Gastrocnemius medialis (tissue), 4 donors: ENCODE measurements around the gene ENOPH1. TPM values are rescaled to one million over a fixed set of nuclear protein-coding genes. Genes with fewer than 3 reads are reported as not detected.

Experiments used
- ATAC-seq, 2 donors: fragments of 150-250 bp; one replicate each; pipeline ENCODE4 v1.9.1; 2016
- DNase-seq, 2 donors: peaks; one replicate each; pipeline ENCODE4 v3.0.0-alpha.2; 2019
- H3K27ac ChIP-seq, 4 donors: fragments of 200-600 bp; sonication (generic); 1 replicate in 1 of 4; 2 replicates in 3 of 4; pipeline ENCODE4 v1.5.1; 2016 to 2018; ENCODE audit warnings: mild to moderate bottlenecking in 2 of 4, moderate library complexity in 1 of 4
- H3K27me3 ChIP-seq, 3 donors: fragments of 200-600 bp; sonication (generic) in 2 of 3; 1 replicate in 1 of 3; 2 replicates in 2 of 3; pipeline versions ENCODE4 v1.5.1 to v1.6.0; 2016 to 2019; ENCODE audit warnings: mild to moderate bottlenecking in 1 of 3, moderate library complexity in 1 of 3
- H3K36me3 ChIP-seq, 2 donors: fragments of 200-600 bp; sonication (generic) in 1 of 2; one replicate each; pipeline ENCODE4 v1.5.1; 2017 to 2018
- H3K4me1 ChIP-seq, 2 donors: fragments of 200-600 bp; sonication (generic) in 1 of 2; one replicate each; pipeline ENCODE4 v1.5.1; 2016 to 2017; ENCODE audit warnings: mild to moderate bottlenecking in 2 of 2
- H3K4me3 ChIP-seq, 4 donors: fragments of 200-600 bp; sonication (generic) in 3 of 4; 1 replicate in 1 of 4; 2 replicates in 3 of 4; pipeline ENCODE4 v1.5.1; 2016 to 2019; ENCODE audit warnings: mild to moderate bottlenecking in 2 of 4
- H3K9me3 ChIP-seq, 3 donors: fragments of 200-600 bp; sonication (generic) in 2 of 3; 1 replicate in 1 of 3; 2 replicates in 2 of 3; pipeline ENCODE4 v1.5.1; 2016 to 2019
- CTCF ChIP-seq, 5 experiments: fragments of 450-650 bp in 3 of 5; fragments of 200-600 bp in 2 of 5; sonication (generic) in 2 of 5; IDR thresholded peaks in 4 of 5; conservative IDR thresholded peaks in 1 of 5; 1 replicate in 4 of 5; 2 replicates in 1 of 5; pipeline ENCODE4 v1.5.1; 2016 to 2019; ENCODE audit warnings: antibody characterized with exemption in 5 of 5, mild to moderate bottlenecking in 3 of 5, moderate library complexity in 3 of 5
- POLR2A ChIP-seq, 2 donors: fragments of 450-650 bp; IDR thresholded peaks; one replicate each; pipeline ENCODE4 v1.6.1; 2017; ENCODE audit warnings: antibody characterized with exemption in 2 of 2, mild to moderate bottlenecking in 2 of 2, moderate library complexity in 2 of 2
- in situ Hi-C, 4 donors: fragments of 200-750 bp; cut with MboI; loops; one replicate each; pipeline versions ENCODE4 v1.15.0 to v1.8.0; 2017; ENCODE audit warnings: low sequenced_read_pairs in 4 of 4
- intact Hi-C: fragments of 100-400 bp; cut with DNase I; formaldehyde crosslinking; loops from one replicate; pipeline ENCODE4 v1.15.1; 2023; ENCODE audit warnings: low total_unique reads
- total RNA-seq, 4 donors: library from RNA; depleted of rRNA; stranded (reverse); fragments of >200 nt; gene quantifications; one replicate each; pipeline versions ENCODE4 v1.1.0 to v1.2.3, GENCODE V29; 2016

ENOPH1 gene
- total RNA-seq, 4 donors from 2014 or later, result 7.1 to 15.9 (median 14.8) TPM

- H3K36me3 ChIP-seq, result no peaks in the 10 kb centered on the region
- intact Hi-C loops, result loop anchor here (5.0 kb wide), 1 partner anchor 961 kb away; the partner anchor contains the start of gene RASGEF1B
- TF ChIP-seq CTCF (IDR thresholded peaks at IDR 0.05 in 4 of 5, conservative IDR thresholded peaks at IDR 0.05 in 1 of 5) (no peak), POLR2A (IDR thresholded peaks at IDR 0.05) (no peak)
- DNase-seq (no peak), ATAC-seq (no peak)
- H3K27ac ChIP-seq, result no peak overlapping the region
- no peak overlapping the region for H3K4me3 ChIP-seq
- no peaks in the 10 kb centered on the region for H3K27me3 ChIP-seq
- H3K9me3 ChIP-seq, result no peaks in the 10 kb centered on the region
- in situ Hi-C loops, result loop anchor here in 3 of 4 donors (25.0 kb wide), 3 partner anchors 454 to 1029 kb away; partner anchors contain the start of genes HELQ (in 3 of the 3), MRPS18C (in 3 of the 3), LIN54 (in 1 of the 3) and SEC31A (in 1 of the 3)
- H3K4me1 ChIP-seq, result peaks cover 9 to 13% of the 10 kb centered on the region in 2 donors
Measured at GRCh38 chr4:82433791-82434190, 3.4 kb downstream of the ENOPH1 start.

GRCh38 chr4:82434949-82435348 is 4.6 kb downstream of the ENOPH1 start:
- in situ Hi-C loops (loop anchor here in 3 of 4 donors (25.0 kb wide), 3 partner anchors 452 to 1027 kb away; partner anchors contain the start of genes HELQ (in 3 of the 3), MRPS18C (in 3 of the 3), LIN54 (in 1 of the 3) and SEC31A (in 1 of the 3)), intact Hi-C loops (loop anchor here (5.0 kb wide), 1 partner anchor 963 kb away; the partner anchor contains the start of gene RASGEF1B)
- ATAC-seq (no peak), DNase-seq (no peak)
- H3K4me1 ChIP-seq, result peaks cover 9 to 13% of the 10 kb centered on the region in 2 donors
- no peaks in the 10 kb centered on the region for H3K27me3 ChIP-seq
- H3K36me3 ChIP-seq, result no peaks in the 10 kb centered on the region
- H3K9me3 ChIP-seq, result no peaks in the 10 kb centered on the region
- H3K27ac ChIP-seq, result no peak overlapping the region
- H3K4me3 ChIP-seq, result no peak overlapping the region
- TF ChIP-seq CTCF (IDR thresholded peaks at IDR 0.05 in 4 of 5, conservative IDR thresholded peaks at IDR 0.05 in 1 of 5) (no peak), POLR2A (IDR thresholded peaks at IDR 0.05) (no peak)

GRCh38 chr4:82436130-82436529 is 5.7 kb downstream of the ENOPH1 start:
- Histone ChIP-seq H3K27me3 (no peaks in the 10 kb centered on the region), H3K9me3 (no peaks in the 10 kb centered on the region), H3K36me3 (no peaks in the 10 kb centered on the region), H3K4me3 (no peak overlapping the region), H3K27ac (no peak overlapping the region), H3K4me1 (peaks cover 6 to 9% of the 10 kb centered on the region in 2 donors)
- in situ Hi-C loops (loop anchor here in 3 of 4 donors (25.0 kb wide), 3 partner anchors 451 to 1026 kb away; partner anchors contain the start of genes HELQ (in 3 of the 3), MRPS18C (in 3 of the 3), LIN54 (in 1 of the 3) and SEC31A (in 1 of the 3)), intact Hi-C loops (no loop called here)
- TF ChIP-seq CTCF (IDR thresholded peaks at IDR 0.05 in 4 of 5, conservative IDR thresholded peaks at IDR 0.05 in 1 of 5), result no peak
- no peak for TF ChIP-seq POLR2A (IDR thresholded peaks at IDR 0.05)
- ATAC-seq (no peak), DNase-seq (no peak)

GRCh38 chr4:82436780-82437179 is 6.4 kb downstream of the ENOPH1 start:
- no peak for ATAC-seq
- in situ Hi-C loops (loop anchor here in 3 of 4 donors (25.0 kb wide), 3 partner anchors 451 to 1026 kb away; partner anchors contain the start of genes HELQ (in 3 of the 3), MRPS18C (in 3 of the 3), LIN54 (in 1 of the 3) and SEC31A (in 1 of the 3)), intact Hi-C loops (no loop called here)
- TF ChIP-seq POLR2A (IDR thresholded peaks at IDR 0.05) (no peak), CTCF (IDR thresholded peaks at IDR 0.05 in 4 of 5, conservative IDR thresholded peaks at IDR 0.05 in 1 of 5) (no peak)
- DNase-seq, result no peak
- Histone ChIP-seq H3K4me3 (no peak overlapping the region), H3K27me3 (no peaks in the 10 kb centered on the region), H3K9me3 (no peaks in the 10 kb centered on the region), H3K36me3 (no peaks in the 10 kb centered on the region), H3K27ac (no peak overlapping the region), H3K4me1 (peaks cover 0 to 3% of the 10 kb centered on the region in 2 donors)
